PFSK-1 (cell line): ENCODE data around the gene SLC25A39.

Source experiments
- FOXP2 ChIP-seq: optimal IDR thresholded peaks from 2 replicates; pipeline ENCODE3; 2011; ENCODE audit warnings: borderline replicate concordance, control low read depth, inconsistent platforms; ENCODE audit not compliant: insufficient read depth; ENCODE audit errors: extremely low read length, extremely low read depth
- POLR2AphosphoS5 ChIP-seq: IDR thresholded peaks from 2 replicates; pipeline ENCODE4 v1.6.1; 2012; ENCODE audit warnings: low read depth, mild to moderate bottlenecking, control low read depth, low read length, moderate library complexity
- REST ChIP-seq, 2 experiments: IDR thresholded peaks; 2 replicates each; pipeline versions ENCODE4 v1.6.1 to v1.8.0; 2011 to 2012; ENCODE audit warnings: low read depth in 2 of 2, low read length in 2 of 2, control low read depth in 1 of 2, inconsistent platforms in 1 of 2, mild to moderate bottlenecking in 1 of 2, moderate library complexity in 1 of 2; ENCODE audit not compliant: insufficient read depth in 1 of 2
- SIN3A ChIP-seq: IDR thresholded peaks from 2 replicates; pipeline ENCODE4 v1.6.1; 2012; ENCODE audit warnings: mild to moderate bottlenecking, low read length, moderate library complexity, borderline replicate concordance; ENCODE audit not compliant: insufficient read depth
- TAF1 ChIP-seq: IDR thresholded peaks from 2 replicates; pipeline ENCODE4 v1.6.1; 2012; ENCODE audit warnings: low read length, control low read depth, borderline replicate concordance; ENCODE audit not compliant: insufficient read depth

Gene SLC25A39

GRCh38 chr17:44362459-44362948 lies 37.9 kb upstream of the SLC25A39 start:
- TF ChIP-seq FOXP2 (no peak), SIN3A (no peak), REST (IDR thresholded peaks at IDR 0.05; ENCODE audit: insufficient read depth in 1 of 2, low read depth in 2 of 2, low read length in 2 of 2) (no peak), TAF1 (no peak), POLR2AphosphoS5 (no peak)

GRCh38 chr17:44361292-44362260 lies 37.0 kb upstream of the SLC25A39 start:
- no peak for TF ChIP-seq TAF1
- TF ChIP-seq FOXP2 = no peak
- TF ChIP-seq REST (IDR thresholded peaks at IDR 0.05; ENCODE audit: insufficient read depth in 1 of 2, low read depth in 2 of 2, low read length in 2 of 2) = no peak
- TF ChIP-seq POLR2AphosphoS5 = no peak
- TF ChIP-seq SIN3A = no peak

GRCh38 chr17:44360826-44361225 lies 36.2 kb upstream of the SLC25A39 start:
- TF ChIP-seq TAF1 = no peak
- no peak for TF ChIP-seq POLR2AphosphoS5
- TF ChIP-seq REST (IDR thresholded peaks at IDR 0.05; ENCODE audit: insufficient read depth in 1 of 2, low read depth in 2 of 2, low read length in 2 of 2) = no peak
- TF ChIP-seq FOXP2 = no peak
- TF ChIP-seq SIN3A = no peak

- TF ChIP-seq FOXP2 = no peak
- no peak for TF ChIP-seq REST (IDR thresholded peaks at IDR 0.05; ENCODE audit: insufficient read depth in 1 of 2, low read depth in 2 of 2, low read length in 2 of 2)
- TF ChIP-seq SIN3A = no peak
Measured at GRCh38 chr17:44360144-44360533, 35.5 kb upstream of the SLC25A39 start.
